ENCODE results near the gene TGIF2.
"Not testable (repeated sequence)": the region's sequence is repeated elsewhere in the genome, so short reads cannot be mapped to it uniquely, and the experiment has no call there.

The TGIF2 gene

GRCh38 chr20:36562724-36563123 is 10.7 kb upstream of the TGIF2 start:
- in situ Hi-C loops (cut with MboI; ENCODE audit: low sequenced_read_pairs) = no loop called here
- DNase-seq (ENCODE audit: low spot score in 2 of 2) = no peak

GRCh38 chr20:36563374-36563773 is 10.0 kb upstream of the TGIF2 start:
- Histone ChIP-seq H3K27me3 (ENCODE audit: low read depth) (no peaks in the 10 kb centered on the region), H3K9me3 (no peaks in the 10 kb centered on the region; the same call in 1 of the 2 replicates), H3K36me3 (replicated peaks) (no peaks in the 10 kb centered on the region), H3K4me1 (no peaks in the 10 kb centered on the region), H3K4me3 (no peak overlapping the region)
- no peak for DNase-seq (ENCODE audit: low spot score in 2 of 2)
- in situ Hi-C loops (cut with MboI; ENCODE audit: low sequenced_read_pairs) = no loop called here

More at GRCh38 chr20:36562724-36563123, 10.7 kb upstream of the TGIF2 start:
- Histone ChIP-seq H3K36me3 (replicated peaks) (no peaks in the 10 kb centered on the region), H3K4me1 (no peaks in the 10 kb centered on the region), H3K27me3 (ENCODE audit: low read depth) (no peaks in the 10 kb centered on the region), H3K9me3 (no peaks in the 10 kb centered on the region; the same call in 1 of the 2 replicates), H3K4me3 (no peak overlapping the region)

GRCh38 chr20:36564078-36564725 is 9.2 kb upstream of the TGIF2 start:
- H3K4me1 ChIP-seq; H3K36me3 ChIP-seq (replicated peaks); in situ Hi-C loops (cut with MboI; ENCODE audit: low sequenced_read_pairs); H3K27me3 ChIP-seq (ENCODE audit: low read depth); H3K9me3 ChIP-seq; H3K4me3 ChIP-seq; DNase-seq (ENCODE audit: low spot score in 2 of 2): not testable (repeated sequence)

GRCh38 chr20:36564726-36565121 is 8.7 kb upstream of the TGIF2 start:
- H3K4me3 ChIP-seq; in situ Hi-C loops (cut with MboI; ENCODE audit: low sequenced_read_pairs); H3K27me3 ChIP-seq (ENCODE audit: low read depth); H3K4me1 ChIP-seq; H3K9me3 ChIP-seq; DNase-seq (ENCODE audit: low spot score in 2 of 2); H3K36me3 ChIP-seq (replicated peaks): not testable (repeated sequence)

- no peak overlapping the region for H3K4me3 ChIP-seq
- H3K36me3 ChIP-seq (replicated peaks) = no peaks in the 10 kb centered on the region
- no peaks in the 10 kb centered on the region for H3K4me1 ChIP-seq
- DNase-seq (ENCODE audit: low spot score in 2 of 2) = no peak
- no peaks in the 10 kb centered on the region; the same call in 1 of the 2 replicates for H3K9me3 ChIP-seq
- in situ Hi-C loops (cut with MboI; ENCODE audit: low sequenced_read_pairs) = no loop called here
- H3K27me3 ChIP-seq (ENCODE audit: low read depth) = no peaks in the 10 kb centered on the region
These were observed 7.9 kb upstream of the TGIF2 start for GRCh38 chr20:36565520-36565919.

GRCh38 chr20:36569847-36570429 is 3.5 kb upstream of the TGIF2 start:
- in situ Hi-C loops (cut with MboI; ENCODE audit: low sequenced_read_pairs) = no loop called here
- Histone ChIP-seq H3K9me3 (no peaks in the 10 kb centered on the region; the same call in 1 of the 2 replicates), H3K4me3 (no peak overlapping the region), H3K27me3 (ENCODE audit: low read depth) (no peaks in the 10 kb centered on the region), H3K36me3 (replicated peaks) (no peaks in the 10 kb centered on the region), H3K4me1 (peaks cover 19% of the 10 kb centered on the region)
- no peak for DNase-seq (ENCODE audit: low spot score in 2 of 2)

GRCh38 chr20:36571564-36572504 is 1.6 kb upstream of the TGIF2 start:
- H3K36me3 ChIP-seq (replicated peaks) = no peaks in the 10 kb centered on the region; the same call in 1 of the 2 replicates
- H3K9me3 ChIP-seq = no peaks in the 10 kb centered on the region
- peak; percentile 71 to 81 for DNase-seq (ENCODE audit: low spot score in 2 of 2)
- H3K4me3 ChIP-seq = peak overlapping the region; percentile 64
- in situ Hi-C loops (cut with MboI; ENCODE audit: low sequenced_read_pairs) = no loop called here
- peaks cover 24% of the 10 kb centered on the region for H3K4me1 ChIP-seq
- H3K27me3 ChIP-seq (ENCODE audit: low read depth) = no peaks in the 10 kb centered on the region

GRCh38 chr20:36572701-36573102 is 695 bp upstream of the TGIF2 start:
- no peaks in the 10 kb centered on the region for H3K9me3 ChIP-seq
- peak overlapping the region; percentile 64 for H3K4me3 ChIP-seq
- in situ Hi-C loops (cut with MboI; ENCODE audit: low sequenced_read_pairs) = no loop called here
- peak; percentile 19 to 48 for DNase-seq (ENCODE audit: low spot score in 2 of 2)
- H3K27me3 ChIP-seq (ENCODE audit: low read depth) = no peaks in the 10 kb centered on the region
- H3K36me3 ChIP-seq (replicated peaks) = no peaks in the 10 kb centered on the region; the same call in 1 of the 2 replicates
- peaks cover 24% of the 10 kb centered on the region for H3K4me1 ChIP-seq

- in situ Hi-C loops (cut with MboI; ENCODE audit: low sequenced_read_pairs) = no loop called here
- peak in 1 of 2 experiments; percentile 21 for DNase-seq (ENCODE audit: low spot score in 2 of 2)
- Histone ChIP-seq H3K4me1 (peaks cover 24% of the 10 kb centered on the region), H3K36me3 (replicated peaks) (peaks cover 6% of the 10 kb centered on the region), H3K9me3 (no peaks in the 10 kb centered on the region), H3K4me3 (peak overlapping the region; percentile 88), H3K27me3 (ENCODE audit: low read depth) (no peaks in the 10 kb centered on the region)
These were observed 485 bp downstream of the TGIF2 start for GRCh38 chr20:36573798-36574365.

GRCh38 chr20:36574366-36575135 is 1.2 kb downstream of the TGIF2 start:
- Histone ChIP-seq H3K9me3 (no peaks in the 10 kb centered on the region), H3K36me3 (replicated peaks) (peaks cover 13% of the 10 kb centered on the region), H3K27me3 (ENCODE audit: low read depth) (no peaks in the 10 kb centered on the region), H3K4me1 (peaks cover 24% of the 10 kb centered on the region), H3K4me3 (peak overlapping the region; percentile 88)
- DNase-seq (ENCODE audit: low spot score in 2 of 2) = peak; percentile 28 to 79
- in situ Hi-C loops (cut with MboI; ENCODE audit: low sequenced_read_pairs) = no loop called here

- Histone ChIP-seq H3K36me3 (replicated peaks) (peaks cover 25% of the 10 kb centered on the region), H3K9me3 (no peaks in the 10 kb centered on the region), H3K27me3 (ENCODE audit: low read depth) (no peaks in the 10 kb centered on the region), H3K4me1 (peaks cover 24% of the 10 kb centered on the region), H3K4me3 (no peak overlapping the region)
- in situ Hi-C loops (cut with MboI; ENCODE audit: low sequenced_read_pairs) = no loop called here
- no peak for DNase-seq (ENCODE audit: low spot score in 2 of 2)
These were observed 2.7 kb downstream of the TGIF2 start for GRCh38 chr20:36576081-36576445.

GRCh38 chr20:36578356-36579041 is 5.1 kb downstream of the TGIF2 start:
- in situ Hi-C loops (cut with MboI; ENCODE audit: low sequenced_read_pairs) = no loop called here
- Histone ChIP-seq H3K4me1 (peaks cover 5% of the 10 kb centered on the region; the same call in 1 of the 2 replicates), H3K36me3 (replicated peaks) (peaks cover 42% of the 10 kb centered on the region), H3K9me3 (no peaks in the 10 kb centered on the region), H3K27me3 (ENCODE audit: low read depth) (no peaks in the 10 kb centered on the region), H3K4me3 (no peak overlapping the region)
- no peak for DNase-seq (ENCODE audit: low spot score in 2 of 2)
